Small intestine (tissue), 7 donors: Measurements from ENCODE around the gene GNAL. TPM values are rescaled to one million over a fixed set of nuclear protein-coding genes. Genes with fewer than 3 reads are reported as not detected.

ENCODE experiments used
- DNase-seq, 2 donors: peaks; one replicate each; pipeline versions ENCODE4 v3.0.0 to v3.0.0-alpha.2; 2013
- FAIRE-seq: peaks from 2 replicates; lab custom pipeline; 2012; peaks lifted over from hg19 to GRCh38; lab: Jason Lieb, UNC
- H3K27ac ChIP-seq, 3 donors: one replicate each; pipeline ENCODE4 v1.5.1; 2013; ENCODE audit warnings: low read length in 2 of 3, mild to moderate bottlenecking in 2 of 3, control low read depth in 1 of 3, inconsistent platforms in 1 of 3, low read depth in 1 of 3, moderate library complexity in 1 of 3
- H3K27me3 ChIP-seq, 3 donors: one replicate each; pipeline ENCODE4 v1.6.1; 2013; ENCODE audit warnings: low read length in 3 of 3, inconsistent platforms in 1 of 3; ENCODE audit not compliant: control insufficient read depth in 3 of 3, insufficient read depth in 3 of 3
- H3K36me3 ChIP-seq, 3 donors: one replicate each; pipeline ENCODE4 v1.6.1; 2013; ENCODE audit warnings: low read length in 3 of 3, inconsistent platforms in 1 of 3, low read depth in 1 of 3, mild to moderate bottlenecking in 1 of 3, moderate library complexity in 1 of 3; ENCODE audit not compliant: control insufficient read depth in 3 of 3, insufficient read depth in 2 of 3
- H3K4me1 ChIP-seq, 3 donors: one replicate each; pipeline ENCODE4 v1.6.1; 2013; ENCODE audit warnings: low read length in 2 of 3, inconsistent platforms in 1 of 3, low read depth in 1 of 3, mild to moderate bottlenecking in 1 of 3, moderate library complexity in 1 of 3; ENCODE audit not compliant: control insufficient read depth in 3 of 3, insufficient read depth in 2 of 3
- H3K4me3 ChIP-seq, 3 donors: one replicate each; pipeline ENCODE4 v1.5.1; 2013; ENCODE audit warnings: low read length in 3 of 3, control low read depth in 1 of 3, inconsistent platforms in 1 of 3, low read depth in 1 of 3, mild to moderate bottlenecking in 1 of 3, moderate library complexity in 1 of 3
- H3K9me3 ChIP-seq, 2 donors: one replicate each; pipeline ENCODE4 v1.6.1; 2013; ENCODE audit warnings: low read depth in 1 of 2, low read length in 1 of 2; ENCODE audit not compliant: control insufficient read depth in 2 of 2, insufficient read depth in 1 of 2
- WGBS, 3 donors: extraction: QIAGEN DNeasy Blood & Tissue Kit; methylation state at CpG; one replicate each; pipeline ENCODE4 v1.1.7; 2013; 5-methylcytosine and 5-hydroxymethylcytosine counted together
- polyA plus RNA-seq, 4 donors: library from polyadenylated mRNA; stranded (reverse) in 3 of 4; unstranded in 1 of 4; fragments of 200-250 nt in 3 of 4; fragments of 120-200 nt in 1 of 4; gene quantifications; one replicate each; pipeline versions ENCODE4 v1.2.1 to v1.2.3, GENCODE V29; 2013
- donor health status: healthy with polysubstance abuse.
- donor health status: control.
- donor health status: control.
- donor health status: Bipolar disorder and iron deficiency.
- donor health status: healthy.

GNAL gene
- polyA plus RNA-seq, 4 donors, result 0.45 to 6.4 (median 1.4) TPM

- WGBS, 3 donors, result 72 to 84% (median 77%) methylated on average over 4 of the region's 4 CpGs
- Histone ChIP-seq H3K27me3 (no peaks in the 10 kb centered on the region), H3K4me3 (no peak overlapping the region), H3K9me3 (no peaks in the 10 kb centered on the region), H3K27ac (no peak overlapping the region), H3K36me3 (no peaks in the 10 kb centered on the region), H3K4me1 (no peaks in the 10 kb centered on the region)
- no peak for FAIRE-seq
- no peak for DNase-seq
Observed at GRCh38 chr18:11801573-11801972, 112.5 kb downstream of the GNAL start.

- FAIRE-seq (no peak), DNase-seq (no peak)
- Histone ChIP-seq H3K27me3 (no peaks in the 10 kb centered on the region), H3K4me3 (no peak overlapping the region), H3K4me1 (no peaks in the 10 kb centered on the region), H3K9me3 (no peaks in the 10 kb centered on the region), H3K27ac (no peak overlapping the region), H3K36me3 (no peaks in the 10 kb centered on the region)
- 92 to 97% (median 94%) methylated on average over 6 of the region's 6 CpGs for WGBS, 3 donors
Observed at GRCh38 chr18:11802158-11802557, 113.1 kb downstream of the GNAL start.

- H3K36me3 ChIP-seq, result no peaks in the 10 kb centered on the region
- FAIRE-seq, result no peak
- no peaks in the 10 kb centered on the region for H3K27me3 ChIP-seq
- no peaks in the 10 kb centered on the region for H3K4me1 ChIP-seq
- no peak for DNase-seq
- no peaks in the 10 kb centered on the region for H3K9me3 ChIP-seq
- 92 to 93% (median 92%) methylated on average over 10 of the region's 10 CpGs for WGBS, 3 donors
- no peak overlapping the region for H3K4me3 ChIP-seq
- no peak overlapping the region for H3K27ac ChIP-seq
Observed at GRCh38 chr18:11802586-11802985, 113.5 kb downstream of the GNAL start.

- H3K4me3 ChIP-seq, result no peak overlapping the region
- WGBS, 3 donors, result 84 to 94% (median 90%) methylated on average over 7 of the region's 7 CpGs
Observed at GRCh38 chr18:11807233-11807632, 118.2 kb downstream of the GNAL start.

GRCh38 chr18:11808001-11808855, 119.2 kb downstream of the GNAL start:
- H3K36me3 ChIP-seq, result no peaks in the 10 kb centered on the region
- H3K27ac ChIP-seq, result no peak overlapping the region
- H3K4me3 ChIP-seq, result no peak overlapping the region
- H3K9me3 ChIP-seq, result no peaks in the 10 kb centered on the region
- FAIRE-seq (no peak), DNase-seq (no peak)
- H3K27me3 ChIP-seq, result no peaks in the 10 kb centered on the region
- no peaks in the 10 kb centered on the region for H3K4me1 ChIP-seq
- WGBS, 3 donors, result 64 to 74% (median 70%) methylated on average over 11 of the region's 11 CpGs

More at GRCh38 chr18:11807233-11807632, 118.2 kb downstream of the GNAL start:
- Histone ChIP-seq H3K27ac (no peak overlapping the region), H3K9me3 (no peaks in the 10 kb centered on the region), H3K36me3 (no peaks in the 10 kb centered on the region), H3K27me3 (no peaks in the 10 kb centered on the region), H3K4me1 (no peaks in the 10 kb centered on the region)
- FAIRE-seq (no peak), DNase-seq (no peak)

- no peak for FAIRE-seq
Observed at GRCh38 chr18:11809895-11810294, 120.8 kb downstream of the GNAL start.

GRCh38 chr18:11810379-11810778, 121.3 kb downstream of the GNAL start:
- H3K4me1 ChIP-seq, result no peaks in the 10 kb centered on the region
- no peak for FAIRE-seq

More at GRCh38 chr18:11809895-11810294, 120.8 kb downstream of the GNAL start:
- no peaks in the 10 kb centered on the region for H3K9me3 ChIP-seq
- no peak overlapping the region for H3K27ac ChIP-seq
- no peaks in the 10 kb centered on the region for H3K27me3 ChIP-seq
- no peaks in the 10 kb centered on the region for H3K36me3 ChIP-seq
- no peaks in the 10 kb centered on the region for H3K4me1 ChIP-seq
- no peak overlapping the region for H3K4me3 ChIP-seq
- WGBS, 3 donors, result 84 to 92% (median 86%) methylated on average over 6 of the region's 6 CpGs
- no peak for DNase-seq

GRCh38 chr18:11811009-11811408, 121.9 kb downstream of the GNAL start:
- Histone ChIP-seq H3K27ac (no peak overlapping the region), H3K4me1 (no peaks in the 10 kb centered on the region), H3K9me3 (no peaks in the 10 kb centered on the region), H3K4me3 (no peak overlapping the region), H3K27me3 (no peaks in the 10 kb centered on the region), H3K36me3 (no peaks in the 10 kb centered on the region)
- FAIRE-seq (no peak), DNase-seq (no peak)
- 89 to 94% (median 90%) methylated on average over 11 of the region's 11 CpGs for WGBS, 3 donors

More at GRCh38 chr18:11810379-11810778, 121.3 kb downstream of the GNAL start:
- no peaks in the 10 kb centered on the region for H3K36me3 ChIP-seq
- no peaks in the 10 kb centered on the region for H3K9me3 ChIP-seq
- H3K4me3 ChIP-seq, result no peak overlapping the region
- DNase-seq, result no peak
- H3K27me3 ChIP-seq, result no peaks in the 10 kb centered on the region
- WGBS, 3 donors, result 56 to 83% (median 58%) methylated on average over 3 of the region's 3 CpGs
- no peak overlapping the region for H3K27ac ChIP-seq
